Hepatocyte (in vitro differentiated cells): ENCODE measurements around the gene EFHD1. TPM values are rescaled to one million over a fixed set of nuclear protein-coding genes. Genes with fewer than 3 reads are reported as not detected.

ENCODE experiments used
- DNase-seq: peaks from one replicate; pipeline ENCODE4 v3.0.0-alpha.2; 2016; ENCODE audit warnings: low spot score
- H2AFZ ChIP-seq: fragments of 200-600 bp; sonication (generic); 2 replicates; pipeline ENCODE4 v1.6.0; 2016; ENCODE audit warnings: antibody characterized with exemption, mild to moderate bottlenecking
- H3K27ac ChIP-seq: fragments of 200-600 bp; sonication (generic); 2 replicates; pipeline ENCODE4 v1.5.1; 2016; ENCODE audit warnings: mild to moderate bottlenecking
- H3K27me3 ChIP-seq: fragments of 200-600 bp; sonication (generic); 2 replicates; pipeline ENCODE4 v1.6.1; 2016
- H3K36me3 ChIP-seq: fragments of 200-600 bp; sonication (generic); replicated peaks from 2 replicates; pipeline ENCODE4 v1.5.1; 2016; ENCODE audit warnings: low read depth; ENCODE audit not compliant: insufficient read depth
- H3K4me1 ChIP-seq: fragments of 200-600 bp; sonication (generic); 2 replicates; pipeline ENCODE4 v1.5.1; 2016; ENCODE audit warnings: mild to moderate bottlenecking, moderate library complexity; ENCODE audit not compliant: insufficient read depth
- H3K4me2 ChIP-seq: fragments of 200-600 bp; sonication (generic); 2 replicates; pipeline ENCODE4 v1.6.0; 2016
- H3K4me3 ChIP-seq: fragments of 200-600 bp; sonication (generic); 2 replicates; pipeline ENCODE4 v1.5.1; 2016; ENCODE audit warnings: mild to moderate bottlenecking
- H3K79me2 ChIP-seq: fragments of 200-600 bp; sonication (generic); 2 replicates; pipeline ENCODE4 v1.6.0; 2017; ENCODE audit warnings: mild to moderate bottlenecking
- H3K9me2 ChIP-seq: fragments of 200-600 bp; sonication (generic); replicated peaks from 2 replicates; pipeline ENCODE4 v1.6.0; 2017; ENCODE audit warnings: mild to moderate bottlenecking; ENCODE audit not compliant: insufficient read depth
- H3K9me3 ChIP-seq: fragments of 200-600 bp; sonication (generic); 2 replicates; pipeline ENCODE4 v1.5.1; 2016; ENCODE audit warnings: low read depth, mild to moderate bottlenecking
- H4K20me1 ChIP-seq: fragments of 200-600 bp; sonication (generic); 2 replicates; pipeline ENCODE4 v1.6.0; 2016; ENCODE audit warnings: mild to moderate bottlenecking; ENCODE audit not compliant: insufficient read depth, poor library complexity, severe bottlenecking
- CTCF ChIP-seq: fragments of 200-600 bp; sonication (generic); IDR thresholded peaks from 2 replicates; pipeline ENCODE4 v1.5.1; 2016; ENCODE audit warnings: antibody characterized with exemption, mild to moderate bottlenecking; ENCODE audit not compliant: poor library complexity
- EZH2 ChIP-seq: fragments of 200-600 bp; sonication (generic); IDR thresholded peaks from 2 replicates; pipeline ENCODE4 v1.6.1; 2016; ENCODE audit warnings: antibody characterized with exemption, mild to moderate bottlenecking, borderline replicate concordance
- EZH2phosphoT487 ChIP-seq: fragments of 200-600 bp; sonication (generic); IDR thresholded peaks from one replicate; pipeline ENCODE4 v1.6.1; 2018; ENCODE audit warnings: antibody characterized with exemption, mild to moderate bottlenecking, low read depth, moderate library complexity; ENCODE audit not compliant: unreplicated experiment, severe bottlenecking
- WGBS: methylation state at CpG from one replicate; pipeline ENCODE4 v1.1.6; 2016; ENCODE audit warnings: low lambda C conversion rate; ENCODE audit errors: missing lambda C conversion rate; 5-methylcytosine and 5-hydroxymethylcytosine counted together
- polyA plus RNA-seq: library from polyadenylated mRNA; unstranded; fragments of >200 nt; fragmentation: Nextera tagmentation; extraction: Ambion mirVana; gene quantifications from 2 replicates; pipeline ENCODE4 v1.2.1, GENCODE V29; 2016
- total RNA-seq: library from RNA; depleted of rRNA; stranded (reverse); fragments of >200 nt; gene quantifications from 2 replicates; pipeline ENCODE4 v1.2.3, GENCODE V29; 2014

The EFHD1 gene
- total and polyA plus RNA-seq, 2 experiments from 2014 or later, result 3.0 to 6.7 TPM

DNA sequence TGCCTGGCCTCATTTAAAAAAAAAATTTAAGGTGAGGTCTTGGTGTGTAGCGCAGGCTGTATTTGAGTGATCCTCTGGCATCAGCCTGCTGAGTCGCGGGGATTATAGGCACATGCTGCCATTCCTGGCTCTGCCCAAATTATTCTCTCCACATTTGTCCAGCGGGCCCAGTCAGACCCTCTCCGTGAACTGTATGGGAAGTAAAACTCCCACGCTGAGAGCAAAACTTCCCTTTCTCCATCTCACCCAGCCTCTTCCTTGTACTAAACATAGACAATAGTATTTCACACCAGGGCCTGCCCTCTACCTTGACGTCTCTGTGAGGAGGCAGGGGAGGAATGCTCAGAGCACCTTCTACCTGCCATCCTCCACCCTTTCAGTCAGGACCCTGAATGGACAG lies 45.9 kb upstream of the EFHD1 start:
- no peak for TF ChIP-seq EZH2
- no peak for TF ChIP-seq EZH2phosphoT487
- no peak for TF ChIP-seq CTCF

GRCh38 chr2:232588031-232588430 lies 45.4 kb upstream of the EFHD1 start:
- H3K27ac ChIP-seq, result no peak overlapping the region
- TF ChIP-seq EZH2phosphoT487 (no peak), CTCF (no peak), EZH2 (no peak)
- H3K36me3 ChIP-seq, result no peaks in the 10 kb centered on the region
- no peak overlapping the region for H3K4me2 ChIP-seq
- no peaks in the 10 kb centered on the region for H3K27me3 ChIP-seq
- no peaks in the 10 kb centered on the region for H3K4me1 ChIP-seq
- H3K79me2 ChIP-seq, result no peaks in the 10 kb centered on the region
- no peaks in the 10 kb centered on the region for H3K9me3 ChIP-seq
- WGBS, result 97% methylated on average over 8 of the region's 8 CpGs
- H3K9me2 ChIP-seq, result no peaks in the 10 kb centered on the region
- H3K4me3 ChIP-seq, result no peak overlapping the region
- no peak for DNase-seq
- H4K20me1 ChIP-seq, result no peaks in the 10 kb centered on the region
- H2AFZ ChIP-seq, result no peak overlapping the region

More for the DNA sequence above, 45.9 kb upstream of the EFHD1 start:
- H3K4me1 ChIP-seq, result no peaks in the 10 kb centered on the region
- no peak overlapping the region for H3K4me2 ChIP-seq
- no peak overlapping the region for H2AFZ ChIP-seq
- H3K36me3 ChIP-seq, result no peaks in the 10 kb centered on the region
- no peaks in the 10 kb centered on the region for H4K20me1 ChIP-seq
- H3K27me3 ChIP-seq, result no peaks in the 10 kb centered on the region
- H3K9me3 ChIP-seq, result no peaks in the 10 kb centered on the region
- H3K79me2 ChIP-seq, result no peaks in the 10 kb centered on the region
- no peak for DNase-seq
- WGBS, result 88% methylated on average over 7 of the region's 7 CpGs
- H3K9me2 ChIP-seq, result no peaks in the 10 kb centered on the region
- H3K4me3 ChIP-seq, result no peak overlapping the region
- no peak overlapping the region for H3K27ac ChIP-seq

DNA sequence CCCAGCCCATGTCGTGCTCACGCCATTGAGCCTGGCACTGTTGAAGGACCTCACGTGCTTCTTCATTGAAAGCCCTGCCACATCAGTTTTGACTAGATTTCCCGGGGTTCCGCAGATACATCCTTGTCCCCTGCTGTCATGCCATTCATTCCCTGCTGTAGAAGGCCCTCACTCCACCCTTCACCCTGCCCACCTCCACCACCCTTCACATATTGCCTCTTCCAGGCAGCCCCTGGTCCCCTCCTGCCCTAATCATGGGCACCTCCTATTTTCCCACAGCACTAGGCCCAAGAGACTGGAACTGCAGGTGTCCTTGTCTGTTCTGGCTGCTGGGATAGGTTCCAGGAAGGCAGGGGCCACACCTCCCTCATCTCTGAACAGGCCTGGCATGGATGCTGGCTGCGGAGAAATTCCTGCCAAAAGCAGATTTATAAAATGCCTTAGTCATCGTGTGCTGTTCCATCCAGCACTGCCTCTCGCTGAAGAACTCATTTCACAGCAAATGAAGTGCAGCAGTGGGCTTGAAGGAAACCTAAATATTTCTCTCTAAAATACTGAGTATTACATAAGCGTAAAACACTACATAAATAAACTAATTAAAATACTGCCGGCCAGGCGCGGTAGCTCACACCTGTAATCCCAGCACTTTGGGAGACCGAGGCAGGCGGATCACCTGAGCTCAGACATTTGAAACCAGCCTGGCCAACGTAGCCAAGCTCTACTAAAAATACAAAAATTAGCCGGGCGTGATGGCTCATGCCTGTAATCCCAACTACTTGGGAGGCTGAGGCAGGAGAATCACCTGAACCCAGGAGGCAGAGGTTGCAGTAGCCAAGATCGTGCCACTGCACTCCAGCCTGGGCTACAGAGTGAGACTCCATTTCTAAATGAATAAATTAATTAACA lies 44.5 kb upstream of the EFHD1 start:
- no peaks in the 10 kb centered on the region for H4K20me1 ChIP-seq
- no peak overlapping the region for H3K4me3 ChIP-seq
- WGBS, result 79% methylated on average over 18 of the region's 18 CpGs
- no peak overlapping the region for H3K4me2 ChIP-seq
- no peaks in the 10 kb centered on the region for H3K9me2 ChIP-seq
- TF ChIP-seq CTCF, result no peak
- TF ChIP-seq EZH2, result no peak
- TF ChIP-seq EZH2phosphoT487, result no peak
- no peaks in the 10 kb centered on the region for H3K4me1 ChIP-seq
- H3K79me2 ChIP-seq, result no peaks in the 10 kb centered on the region
- no peaks in the 10 kb centered on the region for H3K27me3 ChIP-seq
- no peak overlapping the region for H3K27ac ChIP-seq
- no peak overlapping the region for H2AFZ ChIP-seq
- peak; percentile 57 for DNase-seq
- H3K36me3 ChIP-seq, result no peaks in the 10 kb centered on the region
- H3K9me3 ChIP-seq, result no peaks in the 10 kb centered on the region
